Type B pancreatic cell (in vitro differentiated cells): ENCODE measurements around the gene MARS1. TPM values are rescaled to one million over a fixed set of nuclear protein-coding genes. Genes with fewer than 3 reads are reported as not detected.
"Not testable (repeated sequence)": the region's sequence is repeated elsewhere in the genome, so short reads cannot be mapped to it uniquely, and the experiment has no call there.

Experiments
- DNase-seq: peaks from one replicate; pipeline ENCODE4 v3.0.0; 2021; ENCODE audit warnings: mixed read lengths; ENCODE audit not compliant: unreplicated experiment; ENCODE audit errors: extremely low spot score
- H3K27ac Mint-ChIP-seq: 2 replicates; pipeline ENCODE4 v1.8.0; 2021; ENCODE audit warnings: mild to moderate bottlenecking, mixed read lengths
- H3K27me3 Mint-ChIP-seq: 2 replicates; pipeline ENCODE4 v1.8.0; 2021; ENCODE audit warnings: mixed read lengths
- H3K36me3 Mint-ChIP-seq: 2 replicates; pipeline ENCODE4 v1.8.0; 2021; ENCODE audit warnings: mixed read lengths
- H3K4me1 Mint-ChIP-seq: one replicate; pipeline ENCODE4 v1.8.0; 2021; ENCODE audit warnings: mixed read lengths; ENCODE audit not compliant: unreplicated experiment
- H3K4me3 Mint-ChIP-seq: 2 replicates; pipeline ENCODE4 v1.8.0; 2021; ENCODE audit warnings: mild to moderate bottlenecking, mixed read lengths
- H3K9me3 Mint-ChIP-seq: 2 replicates; pipeline ENCODE4 v1.8.0; 2021; ENCODE audit warnings: mixed read lengths
- CTCF ChIP-seq: fragments of 200-600 bp; sonication (generic); conservative IDR thresholded peaks from 2 replicates; pipeline ENCODE4 v1.5.0; 2021; ENCODE audit warnings: antibody characterized with exemption, mild to moderate bottlenecking
- microRNA-seq: library from miRNA; unstranded; fragments of <30 nt; microRNA quantifications from one replicate; pipeline ENCODE4, GENCODE V29; 2020
- total RNA-seq: library from RNA; stranded (reverse); gene quantifications from 2 replicates; pipeline ENCODE4 v1.2.1, GENCODE V29; 2021; ENCODE audit warnings: low replicate concordance

Gene MARS1
- total RNA-seq, 1 donor from 2014 or later = 200 TPM

GRCh38 chr12:57554897-57555296 lies 67.0 kb downstream of the MARS1 start:
- Mint-ChIP-seq H3K4me1 (peaks cover 12% of the 10 kb centered on the region), H3K9me3 (no peaks in the 10 kb centered on the region), H3K36me3 (no peaks in the 10 kb centered on the region), H3K27ac (no peak overlapping the region), H3K4me3 (no peak overlapping the region), H3K27me3 (peaks cover 46% of the 10 kb centered on the region)
- TF ChIP-seq CTCF = no peak
- no peak for DNase-seq

- DNase-seq = no peak
- H3K9me3 Mint-ChIP-seq = no peaks in the 10 kb centered on the region
- no peak for TF ChIP-seq CTCF
- H3K4me3 Mint-ChIP-seq = no peak overlapping the region
- peaks cover under 1% of the 10 kb centered on the region for H3K4me1 Mint-ChIP-seq
- H3K27me3 Mint-ChIP-seq = peaks cover 25% of the 10 kb centered on the region
- no peaks in the 10 kb centered on the region for H3K36me3 Mint-ChIP-seq
- no peak overlapping the region for H3K27ac Mint-ChIP-seq
Measured at GRCh38 chr12:57558864-57559263, 71.0 kb downstream of the MARS1 start.

GRCh38 chr12:57560516-57560915 lies 72.6 kb downstream of the MARS1 start:
- Mint-ChIP-seq H3K4me1 (no peaks in the 10 kb centered on the region), H3K9me3 (no peaks in the 10 kb centered on the region), H3K27ac (no peak overlapping the region), H3K4me3 (no peak overlapping the region), H3K36me3 (no peaks in the 10 kb centered on the region), H3K27me3 (peaks cover 26% of the 10 kb centered on the region)
- no peak for DNase-seq
- no peak for TF ChIP-seq CTCF

DNA sequence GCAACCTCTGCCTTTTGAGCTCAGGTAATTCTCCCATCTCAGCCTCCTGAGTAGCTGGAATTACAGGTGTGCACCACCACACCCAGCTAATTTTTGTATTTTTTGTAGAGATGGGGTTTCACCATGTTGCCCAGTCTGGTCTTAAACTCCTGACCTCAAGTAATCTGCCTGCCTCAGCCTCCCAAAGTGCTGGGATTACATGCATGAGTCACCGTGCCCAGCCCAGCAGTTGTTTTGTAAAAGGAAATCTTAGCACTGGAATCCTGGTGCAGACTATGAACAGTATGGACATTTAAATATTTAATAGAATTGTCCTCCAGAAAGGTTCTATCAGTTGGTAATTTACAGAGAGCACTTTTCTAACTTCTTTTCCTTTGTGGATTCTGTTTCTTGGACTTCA lies 73.2 kb downstream of the MARS1 start:
- not testable (repeated sequence) for H3K4me1 Mint-ChIP-seq, H3K9me3 Mint-ChIP-seq, DNase-seq, H3K36me3 Mint-ChIP-seq, H3K27ac Mint-ChIP-seq, H3K4me3 Mint-ChIP-seq
- peaks cover 26% of the 10 kb centered on the region for H3K27me3 Mint-ChIP-seq

DNA sequence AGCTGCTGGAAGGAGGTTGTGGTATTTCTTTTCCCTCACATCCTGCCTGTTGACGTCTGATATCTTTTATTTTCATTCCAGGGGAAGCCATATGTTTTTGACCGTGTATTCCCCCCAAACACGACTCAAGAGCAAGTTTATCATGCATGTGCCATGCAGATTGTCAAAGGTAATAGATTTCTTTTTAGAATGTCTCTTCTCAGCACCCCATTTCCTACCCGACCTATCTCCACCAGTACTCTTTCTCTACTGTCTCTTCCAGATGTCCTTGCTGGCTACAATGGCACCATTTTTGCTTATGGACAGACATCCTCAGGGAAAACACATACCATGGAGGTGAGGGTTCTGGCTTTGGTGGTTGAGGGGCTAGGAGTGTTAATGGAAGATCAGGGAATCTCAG lies 75.5 kb downstream of the MARS1 start:
- H3K27ac Mint-ChIP-seq = no peak overlapping the region
- no peak overlapping the region for H3K4me3 Mint-ChIP-seq
- no peaks in the 10 kb centered on the region for H3K4me1 Mint-ChIP-seq
- H3K27me3 Mint-ChIP-seq = peaks cover 26% of the 10 kb centered on the region
- TF ChIP-seq CTCF = no peak
- no peak for DNase-seq
- no peaks in the 10 kb centered on the region for H3K9me3 Mint-ChIP-seq
- H3K36me3 Mint-ChIP-seq = no peaks in the 10 kb centered on the region

DNA sequence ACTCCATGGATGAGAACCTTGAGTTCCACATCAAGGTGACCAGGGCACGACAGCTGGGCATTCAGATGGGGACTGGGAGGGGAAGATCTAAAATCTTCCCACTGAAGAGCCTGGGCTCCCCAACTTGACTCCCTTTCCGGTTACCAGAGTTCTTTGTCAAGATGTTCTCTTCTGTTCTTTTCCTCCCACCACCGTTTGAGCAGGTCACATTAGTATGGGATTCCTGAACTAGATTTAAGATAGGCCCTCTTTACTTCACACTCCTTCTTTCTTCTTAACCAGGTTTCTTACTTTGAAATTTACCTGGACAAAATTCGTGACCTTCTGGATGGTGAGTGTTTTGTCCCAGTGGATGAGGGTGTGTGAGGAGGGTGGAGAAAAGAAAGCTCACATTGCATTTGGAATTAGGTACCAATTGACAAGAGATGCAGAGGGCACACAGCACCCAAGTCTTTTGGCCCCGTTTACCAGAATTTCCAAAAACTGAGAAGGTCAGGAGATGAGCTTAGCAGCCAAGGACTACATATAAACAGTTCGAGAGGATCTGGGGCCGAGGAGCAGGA lies 76.4 kb downstream of the MARS1 start:
- Mint-ChIP-seq H3K36me3 (no peaks in the 10 kb centered on the region), H3K27me3 (peaks cover 26% of the 10 kb centered on the region), H3K4me1 (no peaks in the 10 kb centered on the region), H3K4me3 (no peak overlapping the region), H3K27ac (no peak overlapping the region), H3K9me3 (no peaks in the 10 kb centered on the region)
- TF ChIP-seq CTCF = no peak
- no peak for DNase-seq

Small RNA genes within 50 kb of the gene (microRNA-seq; reads per million reads assigned to microRNA genes)
- gene MIR616 (not detected), gene MIR6758 (not detected)

Other genes with a start within 250 kb of the MARS1 start
- 1.6 and 4.8 TPM in 2 replicates for gene STAC3, start 236.9 kb upstream of the MARS1 start, total RNA-seq
- 49.1 and 59.0 TPM in 2 replicates for gene R3HDM2, start 57.0 kb upstream of the MARS1 start, total RNA-seq
- gene INHBC, start 53.3 kb upstream of the MARS1 start, total RNA-seq = not detected in 2 replicates
- gene INHBE, start 32.8 kb upstream of the MARS1 start, total RNA-seq = 0.27 and 0.29 TPM in 2 replicates
- 3.5 and 22.7 TPM in 2 replicates for gene GLI1, start 28.3 kb upstream of the MARS1 start, total RNA-seq
- gene ARHGAP9, start 8.2 kb upstream of the MARS1 start, total RNA-seq = 0.52 and 1.8 TPM in 2 replicates
- 17.7 and 32.3 TPM in 2 replicates for gene DDIT3, start 32.4 kb downstream of the MARS1 start, total RNA-seq
- gene MBD6, start 34.8 kb downstream of the MARS1 start, total RNA-seq = 87.5 and 94.7 TPM in 2 replicates
- gene DCTN2, start 59.1 kb downstream of the MARS1 start, total RNA-seq = 119 and 126 TPM in 2 replicates
- 1.4 and 4.4 TPM in 2 replicates for gene KIF5A, start 62.0 kb downstream of the MARS1 start, total RNA-seq
- gene PIP4K2C, start 103.1 kb downstream of the MARS1 start, total RNA-seq = 27.6 and 35.6 TPM in 2 replicates
- 21.5 and 65.5 TPM in 2 replicates for gene DTX3, start 116.8 kb downstream of the MARS1 start, total RNA-seq
- 4.7 and 34.6 TPM in 2 replicates for gene ARHGEF25, start 123.4 kb downstream of the MARS1 start, total RNA-seq
- gene B4GALNT1, start 145.1 kb downstream of the MARS1 start, total RNA-seq = 0.64 and 5.9 TPM in 2 replicates
- 222 and 236 TPM in 2 replicates for gene OS9, start 206.1 kb downstream of the MARS1 start, total RNA-seq